Liver (tissue), 9 donors: ENCODE results near the gene BIN1. TPM values are rescaled to one million over a fixed set of nuclear protein-coding genes. Genes with fewer than 3 reads are reported as not detected.

Experiments
- DNase-seq: peaks from one replicate; pipeline ENCODE4 v3.0.0-alpha.2; 2017; ENCODE audit warnings: low spot score
- H3K27ac ChIP-seq, 2 donors: one replicate each; pipeline ENCODE4 v1.7.0; 2013; ENCODE audit warnings: inconsistent platforms in 2 of 2, low read length in 2 of 2, control low read depth in 1 of 2, low read depth in 1 of 2, mild to moderate bottlenecking in 1 of 2
- H3K27me3 ChIP-seq, 4 donors: one replicate each; pipeline versions ENCODE4 v1.6.1 to v1.7.0; 2013; ENCODE audit warnings: low read length in 3 of 4, inconsistent platforms in 1 of 4, mild to moderate bottlenecking in 1 of 4, moderate library complexity in 1 of 4; ENCODE audit not compliant: control insufficient read depth in 4 of 4, insufficient read depth in 4 of 4
- H3K36me3 ChIP-seq, 4 donors: one replicate each; pipeline versions ENCODE4 v1.6.1 to v1.7.0; 2013; ENCODE audit warnings: low read length in 3 of 4, mild to moderate bottlenecking in 3 of 4, low read depth in 1 of 4, moderate library complexity in 1 of 4; ENCODE audit not compliant: control insufficient read depth in 4 of 4, insufficient read depth in 3 of 4
- H3K4me1 ChIP-seq, 4 donors: one replicate each; pipeline versions ENCODE4 v1.6.1 to v1.7.0; 2013; ENCODE audit warnings: low read length in 3 of 4, mild to moderate bottlenecking in 3 of 4, moderate library complexity in 1 of 4; ENCODE audit not compliant: control insufficient read depth in 4 of 4, insufficient read depth in 4 of 4
- H3K4me3 ChIP-seq, 3 donors: one replicate each; pipeline versions ENCODE4 v1.6.1 to v1.7.0; 2013; ENCODE audit warnings: low read length in 3 of 3, control low read depth in 1 of 3, low read depth in 1 of 3, mild to moderate bottlenecking in 1 of 3
- H3K9ac ChIP-seq, 2 donors: one replicate each; pipeline ENCODE4 v1.7.0; 2013; ENCODE audit warnings: low read length in 2 of 2, mild to moderate bottlenecking in 2 of 2, moderate library complexity in 2 of 2, control low read depth in 1 of 2, low read depth in 1 of 2
- H3K9me3 ChIP-seq, 4 donors: one replicate each; pipeline versions ENCODE4 v1.6.1 to v1.7.0; 2013; ENCODE audit warnings: low read length in 3 of 4; ENCODE audit not compliant: control insufficient read depth in 4 of 4
- EGR1 ChIP-seq, 2 donors: IDR thresholded peaks; 2 replicates each; pipeline ENCODE4 v1.6.1; 2016 to 2018; ENCODE audit warnings: antibody characterized with exemption in 2 of 2, low read depth in 2 of 2
- FOXA1 ChIP-seq: IDR thresholded peaks from 2 replicates; pipeline ENCODE4 v1.6.1; 2016; ENCODE audit warnings: antibody characterized with exemption
- FOXA2 ChIP-seq: IDR thresholded peaks from 2 replicates; pipeline ENCODE4 v1.6.1; 2016; ENCODE audit warnings: antibody characterized with exemption
- GABPA ChIP-seq, 2 donors: IDR thresholded peaks in 1 of 2; conservative IDR thresholded peaks in 1 of 2; 2 replicates each; pipeline ENCODE4 v1.6.1; 2016; ENCODE audit warnings: antibody characterized with exemption in 2 of 2, mild to moderate bottlenecking in 1 of 2, moderate library complexity in 1 of 2
- HNF4A ChIP-seq, 2 donors: conservative IDR thresholded peaks; 2 replicates each; pipeline ENCODE4 v1.6.1; 2016; ENCODE audit warnings: antibody characterized with exemption in 2 of 2, mild to moderate bottlenecking in 2 of 2
- HNF4G ChIP-seq: IDR thresholded peaks from 2 replicates; pipeline ENCODE4 v1.6.1; 2016; ENCODE audit warnings: antibody characterized with exemption
- JUND ChIP-seq, 2 donors: IDR thresholded peaks; 2 replicates each; pipeline ENCODE4 v1.6.1; 2016; ENCODE audit warnings: antibody characterized with exemption in 2 of 2
- NR2F2 ChIP-seq: IDR thresholded peaks from 2 replicates; pipeline ENCODE4 v1.6.1; 2016; ENCODE audit warnings: antibody characterized with exemption
- RAD21 ChIP-seq, 2 donors: IDR thresholded peaks; 2 replicates each; pipeline ENCODE4 v1.6.1; 2016; ENCODE audit warnings: antibody characterized with exemption in 2 of 2, mild to moderate bottlenecking in 2 of 2
- REST ChIP-seq: IDR thresholded peaks from 2 replicates; pipeline ENCODE4 v1.6.1; 2016; ENCODE audit warnings: antibody characterized with exemption, mild to moderate bottlenecking
- RXRA ChIP-seq, 2 donors: IDR thresholded peaks; 2 replicates each; pipeline ENCODE4 v1.6.1; 2017 to 2018; ENCODE audit warnings: antibody characterized with exemption in 2 of 2, mild to moderate bottlenecking in 1 of 2
- SP1 ChIP-seq: IDR thresholded peaks from 2 replicates; pipeline ENCODE4 v1.6.1; 2018; ENCODE audit warnings: antibody characterized with exemption, mild to moderate bottlenecking
- TAF1 ChIP-seq: conservative IDR thresholded peaks from 2 replicates; pipeline ENCODE4 v1.6.1; 2016; ENCODE audit warnings: antibody characterized with exemption, mild to moderate bottlenecking
- YY1 ChIP-seq: IDR thresholded peaks from 2 replicates; pipeline ENCODE4 v1.6.1; 2016; ENCODE audit warnings: antibody characterized with exemption, mild to moderate bottlenecking
- WGBS: extraction: QIAGEN DNeasy Blood & Tissue Kit; methylation state at CpG from one replicate; pipeline ENCODE4 v1.1.7; 2013; 5-methylcytosine and 5-hydroxymethylcytosine counted together
- polyA plus RNA-seq, 2 donors: library from polyadenylated mRNA; stranded (reverse) in 1 of 2; unstranded in 1 of 2; fragments of 200-250 nt in 1 of 2; fragments of >200 nt in 1 of 2; fragmentation: Nextera tagmentation in 1 of 2; extraction: Ambion mirVana in 1 of 2; gene quantifications; one replicate each; pipeline versions ENCODE4 v1.2.1 to v1.2.3, GENCODE V29; 2013 to 2015
- total RNA-seq, 2 donors: library from RNA; depleted of rRNA; stranded (reverse); fragments of >200 nt; gene quantifications; one replicate each; pipeline ENCODE4 v1.2.3, GENCODE V29; 2014
- TF ChIP-seq, protein P1 (sequence below): IDR thresholded peaks from 2 replicates; pipeline ENCODE4 v1.6.1; 2016; ENCODE audit warnings: antibody characterized with exemption
- TF ChIP-seq, protein P2 (sequence below): IDR thresholded peaks from 2 replicates; pipeline ENCODE4 v1.6.1; 2016; ENCODE audit warnings: antibody characterized with exemption
- TF ChIP-seq, protein P3 (sequence below): IDR thresholded peaks from 2 replicates; pipeline ENCODE4 v1.6.1; 2016; ENCODE audit warnings: antibody characterized with exemption
- TF ChIP-seq, protein P4 (sequence below): fragments of 150-350 bp; IDR thresholded peaks from 2 replicates; pipeline ENCODE4 v1.5.1; 2017; ENCODE audit warnings: improper control_type of control experiment, low read depth, low read length; ENCODE audit not compliant: missing input control
- donor health status: healthy.
- donor health status: healthy.
- donor health status: healthy.
- donor health status: healthy.
- donor health status: healthy.

Gene BIN1
- total and polyA plus RNA-seq, 4 donors = 13.3 to 21.5 (median 15.0) TPM

- H3K27me3 ChIP-seq = no peaks in the 10 kb centered on the region
- no peak overlapping the region for H3K4me3 ChIP-seq
- WGBS = 96% methylated on average over 5 of the region's 5 CpGs
- H3K9me3 ChIP-seq = no peaks in the 10 kb centered on the region
- no peak for DNase-seq
- no peaks in the 10 kb centered on the region for H3K36me3 ChIP-seq
- TF ChIP-seq HNF4A (conservative IDR thresholded peaks at IDR 0.05) (no peak), GABPA (IDR thresholded peaks at IDR 0.05 in 1 of 2, conservative IDR thresholded peaks at IDR 0.05 in 1 of 2) (no peak), JUND (IDR thresholded peaks at IDR 0.05) (no peak), SP1 (no peak), EGR1 (IDR thresholded peaks at IDR 0.05; ENCODE audit: low read depth in 2 of 2) (no peak), FOXA1 (no peak), REST (no peak), FOXA2 (no peak), RXRA (IDR thresholded peaks at IDR 0.05) (no peak), RAD21 (IDR thresholded peaks at IDR 0.05) (no peak), HNF4G (no peak)
- TF ChIP-seq, protein P1, sequence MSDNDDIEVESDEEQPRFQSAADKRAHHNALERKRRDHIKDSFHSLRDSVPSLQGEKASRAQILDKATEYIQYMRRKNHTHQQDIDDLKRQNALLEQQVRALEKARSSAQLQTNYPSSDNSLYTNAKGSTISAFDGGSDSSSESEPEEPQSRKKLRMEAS = no peak
- TF ChIP-seq, protein P2, sequence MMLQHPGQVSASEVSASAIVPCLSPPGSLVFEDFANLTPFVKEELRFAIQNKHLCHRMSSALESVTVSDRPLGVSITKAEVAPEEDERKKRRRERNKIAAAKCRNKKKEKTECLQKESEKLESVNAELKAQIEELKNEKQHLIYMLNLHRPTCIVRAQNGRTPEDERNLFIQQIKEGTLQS = no peak
- TF ChIP-seq, protein P3, sequence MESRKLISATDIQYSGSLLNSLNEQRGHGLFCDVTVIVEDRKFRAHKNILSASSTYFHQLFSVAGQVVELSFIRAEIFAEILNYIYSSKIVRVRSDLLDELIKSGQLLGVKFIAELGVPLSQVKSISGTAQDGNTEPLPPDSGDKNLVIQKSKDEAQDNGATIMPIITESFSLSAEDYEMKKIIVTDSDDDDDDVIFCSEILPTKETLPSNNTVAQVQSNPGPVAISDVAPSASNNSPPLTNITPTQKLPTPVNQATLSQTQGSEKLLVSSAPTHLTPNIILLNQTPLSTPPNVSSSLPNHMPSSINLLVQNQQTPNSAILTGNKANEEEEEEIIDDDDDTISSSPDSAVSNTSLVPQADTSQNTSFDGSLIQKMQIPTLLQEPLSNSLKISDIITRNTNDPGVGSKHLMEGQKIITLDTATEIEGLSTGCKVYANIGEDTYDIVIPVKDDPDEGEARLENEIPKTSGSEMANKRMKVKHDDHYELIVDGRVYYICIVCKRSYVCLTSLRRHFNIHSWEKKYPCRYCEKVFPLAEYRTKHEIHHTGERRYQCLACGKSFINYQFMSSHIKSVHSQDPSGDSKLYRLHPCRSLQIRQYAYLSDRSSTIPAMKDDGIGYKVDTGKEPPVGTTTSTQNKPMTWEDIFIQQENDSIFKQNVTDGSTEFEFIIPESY = no peak
- no peak overlapping the region for H3K9ac ChIP-seq
- H3K4me1 ChIP-seq = peaks cover 10 to 34% (median 25%) of the 10 kb centered on the region in 4 donors
- no peak overlapping the region for H3K27ac ChIP-seq
Observed at GRCh38 chr2:126999106-126999756, 107.7 kb downstream of the BIN1 start.

- H3K36me3 ChIP-seq = no peaks in the 10 kb centered on the region
- no peak overlapping the region for H3K4me3 ChIP-seq
- H3K9me3 ChIP-seq = no peaks in the 10 kb centered on the region
- DNase-seq = no peak
- peaks cover 10 to 34% (median 25%) of the 10 kb centered on the region in 4 donors for H3K4me1 ChIP-seq
- TF ChIP-seq FOXA1 = no peak
- TF ChIP-seq YY1 = no peak
- no peak for TF ChIP-seq RAD21 (IDR thresholded peaks at IDR 0.05)
- TF ChIP-seq HNF4A (conservative IDR thresholded peaks at IDR 0.05) = no peak
- TF ChIP-seq, protein P4, sequence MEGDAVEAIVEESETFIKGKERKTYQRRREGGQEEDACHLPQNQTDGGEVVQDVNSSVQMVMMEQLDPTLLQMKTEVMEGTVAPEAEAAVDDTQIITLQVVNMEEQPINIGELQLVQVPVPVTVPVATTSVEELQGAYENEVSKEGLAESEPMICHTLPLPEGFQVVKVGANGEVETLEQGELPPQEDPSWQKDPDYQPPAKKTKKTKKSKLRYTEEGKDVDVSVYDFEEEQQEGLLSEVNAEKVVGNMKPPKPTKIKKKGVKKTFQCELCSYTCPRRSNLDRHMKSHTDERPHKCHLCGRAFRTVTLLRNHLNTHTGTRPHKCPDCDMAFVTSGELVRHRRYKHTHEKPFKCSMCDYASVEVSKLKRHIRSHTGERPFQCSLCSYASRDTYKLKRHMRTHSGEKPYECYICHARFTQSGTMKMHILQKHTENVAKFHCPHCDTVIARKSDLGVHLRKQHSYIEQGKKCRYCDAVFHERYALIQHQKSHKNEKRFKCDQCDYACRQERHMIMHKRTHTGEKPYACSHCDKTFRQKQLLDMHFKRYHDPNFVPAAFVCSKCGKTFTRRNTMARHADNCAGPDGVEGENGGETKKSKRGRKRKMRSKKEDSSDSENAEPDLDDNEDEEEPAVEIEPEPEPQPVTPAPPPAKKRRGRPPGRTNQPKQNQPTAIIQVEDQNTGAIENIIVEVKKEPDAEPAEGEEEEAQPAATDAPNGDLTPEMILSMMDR = no peak
- TF ChIP-seq HNF4G = no peak
- no peak for TF ChIP-seq FOXA2
- TF ChIP-seq, protein P1 = no peak
- TF ChIP-seq GABPA (IDR thresholded peaks at IDR 0.05 in 1 of 2, conservative IDR thresholded peaks at IDR 0.05 in 1 of 2) = no peak
- TF ChIP-seq NR2F2 = no peak
- TF ChIP-seq EGR1 (IDR thresholded peaks at IDR 0.05; ENCODE audit: low read depth in 2 of 2) = no peak
- TF ChIP-seq TAF1 = no peak
- no peak overlapping the region for H3K27ac ChIP-seq
- no peak overlapping the region for H3K9ac ChIP-seq
- no peaks in the 10 kb centered on the region for H3K27me3 ChIP-seq
Observed at GRCh38 chr2:126998486-126998885, 108.5 kb downstream of the BIN1 start.
